Measurements from ENCODE around the gene REEP3.

Gene REEP3

DNA sequence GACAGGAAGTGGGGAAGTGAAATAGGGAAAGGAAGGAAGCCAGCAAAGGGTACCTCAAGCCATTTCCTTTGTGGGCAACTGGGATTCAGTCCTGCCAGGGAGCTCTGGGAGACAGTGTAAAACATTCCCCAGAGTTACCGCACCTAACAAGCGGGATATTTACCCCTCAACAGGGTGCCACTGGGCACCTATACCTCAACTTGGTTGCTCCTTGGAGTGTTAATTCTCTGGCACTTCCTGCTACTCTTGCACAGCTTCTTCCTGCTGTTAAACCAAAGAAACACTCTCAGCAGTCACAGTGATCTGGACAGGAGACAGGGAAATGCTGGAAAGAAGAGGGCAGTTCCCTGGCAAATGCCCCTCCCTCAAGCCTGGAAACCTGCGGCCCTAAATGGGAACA is 151.3 kb downstream of the REEP3 start:
- H3K4me3 ChIP-seq (ENCODE audit: low read depth, low read length), result no peak overlapping the region
- ChIA-PET POLR2A (interaction anchor here (1.5 kb wide), 1 partner anchor 13 kb away, joined by 4 read pairs; no protein-coding TSS in a partner anchor), CTCF (interaction anchor here (1.5 kb wide), 1 partner anchor 35 kb away, joined by 4 read pairs; no protein-coding TSS in a partner anchor)
- H3K36me3 ChIP-seq (ENCODE audit: control insufficient read depth in 2 of 2, insufficient read depth in 1 of 2, low read length in 2 of 2), result no peaks in the 10 kb centered on the region
- H3K9me3 ChIP-seq (ENCODE audit: control insufficient read depth, insufficient read depth, low read depth, low read length), result no peaks in the 10 kb centered on the region
- TF ChIP-seq IKZF3 (tag by site-specific recombination; IDR thresholded peaks at IDR 0.05), result 0 out of 2 replicates have a peak, but pooled peaks have one; percentile 19
- no peak for TF ChIP-seq YY1 (tag by site-specific recombination; IDR thresholded peaks at IDR 0.05)
- TF ChIP-seq ZIC2 (tag by site-specific recombination; IDR thresholded peaks at IDR 0.05), result peak; percentile 63; the same call in 1 of the 2 replicates
- H3K27ac ChIP-seq (ENCODE audit: extremely low read depth, low read depth, low read length), result no peak overlapping the region
- H3K4me1 ChIP-seq (ENCODE audit: control insufficient read depth, insufficient read depth, low read length), result peaks cover 14% of the 10 kb centered on the region

DNA sequence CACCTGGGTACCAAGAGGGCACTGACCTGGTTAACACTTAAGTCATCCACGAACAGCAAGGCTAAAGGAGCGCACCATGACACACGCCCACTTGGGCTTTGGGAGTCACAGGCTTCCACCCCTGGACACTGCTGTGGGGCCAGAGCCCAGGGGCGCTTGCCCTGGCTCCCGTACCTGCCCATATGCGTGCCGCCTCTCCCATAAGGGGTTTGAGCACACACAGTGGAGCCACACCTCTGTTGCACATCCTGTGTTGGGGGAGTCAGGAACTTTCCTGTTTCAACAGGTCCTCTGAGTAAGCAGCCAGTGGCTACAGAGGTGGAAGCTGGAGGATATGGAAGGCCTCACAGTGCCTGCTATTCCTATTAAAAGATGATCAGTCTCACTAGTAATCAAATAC is 152.0 kb downstream of the REEP3 start:
- Histone ChIP-seq H3K36me3 (ENCODE audit: control insufficient read depth in 2 of 2, insufficient read depth in 1 of 2, low read length in 2 of 2) (no peaks in the 10 kb centered on the region), H3K27ac (ENCODE audit: extremely low read depth, low read depth, low read length) (no peak overlapping the region), H3K9me3 (ENCODE audit: control insufficient read depth, insufficient read depth, low read depth, low read length) (no peaks in the 10 kb centered on the region), H3K4me1 (ENCODE audit: control insufficient read depth, insufficient read depth, low read length) (peaks cover 14% of the 10 kb centered on the region), H3K4me3 (ENCODE audit: low read depth, low read length) (no peak overlapping the region)
- ChIA-PET POLR2A (no interaction called here), CTCF (no interaction called here)
- TF ChIP-seq, protein P1, sequence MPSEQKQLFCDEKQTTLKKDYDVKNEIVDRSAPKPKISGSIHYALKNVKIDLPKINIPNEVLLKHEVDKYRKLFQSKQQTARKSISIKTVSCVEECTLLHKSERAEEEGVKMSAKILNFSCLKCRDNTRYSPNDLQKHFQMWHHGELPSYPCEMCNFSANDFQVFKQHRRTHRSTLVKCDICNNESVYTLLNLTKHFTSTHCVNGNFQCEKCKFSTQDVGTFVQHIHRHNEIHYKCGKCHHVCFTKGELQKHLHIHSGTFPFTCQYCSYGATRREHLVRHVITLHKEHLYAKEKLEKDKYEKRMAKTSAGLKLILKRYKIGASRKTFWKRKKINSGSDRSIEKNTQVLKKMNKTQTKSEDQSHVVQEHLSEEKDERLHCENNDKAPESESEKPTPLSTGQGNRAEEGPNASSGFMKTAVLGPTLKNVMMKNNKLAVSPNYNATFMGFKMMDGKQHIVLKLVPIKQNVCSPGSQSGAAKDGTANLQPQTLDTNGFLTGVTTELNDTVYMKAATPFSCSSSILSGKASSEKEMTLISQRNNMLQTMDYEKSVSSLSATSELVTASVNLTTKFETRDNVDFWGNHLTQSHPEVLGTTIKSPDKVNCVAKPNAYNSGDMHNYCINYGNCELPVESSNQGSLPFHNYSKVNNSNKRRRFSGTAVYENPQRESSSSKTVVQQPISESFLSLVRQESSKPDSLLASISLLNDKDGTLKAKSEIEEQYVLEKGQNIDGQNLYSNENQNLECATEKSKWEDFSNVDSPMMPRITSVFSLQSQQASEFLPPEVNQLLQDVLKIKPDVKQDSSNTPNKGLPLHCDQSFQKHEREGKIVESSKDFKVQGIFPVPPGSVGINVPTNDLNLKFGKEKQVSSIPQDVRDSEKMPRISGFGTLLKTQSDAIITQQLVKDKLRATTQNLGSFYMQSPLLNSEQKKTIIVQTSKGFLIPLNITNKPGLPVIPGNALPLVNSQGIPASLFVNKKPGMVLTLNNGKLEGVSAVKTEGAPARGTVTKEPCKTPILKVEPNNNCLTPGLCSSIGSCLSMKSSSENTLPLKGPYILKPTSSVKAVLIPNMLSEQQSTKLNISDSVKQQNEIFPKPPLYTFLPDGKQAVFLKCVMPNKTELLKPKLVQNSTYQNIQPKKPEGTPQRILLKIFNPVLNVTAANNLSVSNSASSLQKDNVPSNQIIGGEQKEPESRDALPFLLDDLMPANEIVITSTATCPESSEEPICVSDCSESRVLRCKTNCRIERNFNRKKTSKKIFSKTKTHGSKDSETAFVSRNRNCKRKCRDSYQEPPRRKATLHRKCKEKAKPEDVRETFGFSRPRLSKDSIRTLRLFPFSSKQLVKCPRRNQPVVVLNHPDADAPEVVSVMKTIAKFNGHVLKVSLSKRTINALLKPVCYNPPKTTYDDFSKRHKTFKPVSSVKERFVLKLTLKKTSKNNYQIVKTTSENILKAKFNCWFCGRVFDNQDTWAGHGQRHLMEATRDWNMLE (tag by site-specific recombination; conservative IDR thresholded peaks at IDR 0.05; ENCODE audit: low read depth), result no peak
- no peak for TF ChIP-seq ZNF623 (tag by site-specific recombination; IDR thresholded peaks at IDR 0.05)
- no peak for TF ChIP-seq YY1 (tag by site-specific recombination; IDR thresholded peaks at IDR 0.05)
- peak; percentile 92 for TF ChIP-seq SCRT2 (tag by site-specific recombination; IDR thresholded peaks at IDR 0.05)
- no peak for TF ChIP-seq ZNF510 (tag by site-specific recombination; IDR thresholded peaks at IDR 0.05; ENCODE audit: insufficient replicate concordance)
- TF ChIP-seq HOXD13 (CRISPR knock-in tag; IDR thresholded peaks at IDR 0.05; ENCODE audit: borderline replicate concordance), result no peak
- TF ChIP-seq ZNF174 (tag by site-specific recombination; IDR thresholded peaks at IDR 0.05), result no peak
- TF ChIP-seq ZNF324 (tag by site-specific recombination; IDR thresholded peaks at IDR 0.05), result no peak
- no peak for TF ChIP-seq ZNF37A (tag by site-specific recombination; IDR thresholded peaks at IDR 0.05)
- TF ChIP-seq SCRT1 (tag by site-specific recombination; IDR thresholded peaks at IDR 0.05; ENCODE audit: borderline replicate concordance), result peak; percentile 85
- TF ChIP-seq ZNF10 (tag by site-specific recombination; IDR thresholded peaks at IDR 0.05), result no peak

DNA sequence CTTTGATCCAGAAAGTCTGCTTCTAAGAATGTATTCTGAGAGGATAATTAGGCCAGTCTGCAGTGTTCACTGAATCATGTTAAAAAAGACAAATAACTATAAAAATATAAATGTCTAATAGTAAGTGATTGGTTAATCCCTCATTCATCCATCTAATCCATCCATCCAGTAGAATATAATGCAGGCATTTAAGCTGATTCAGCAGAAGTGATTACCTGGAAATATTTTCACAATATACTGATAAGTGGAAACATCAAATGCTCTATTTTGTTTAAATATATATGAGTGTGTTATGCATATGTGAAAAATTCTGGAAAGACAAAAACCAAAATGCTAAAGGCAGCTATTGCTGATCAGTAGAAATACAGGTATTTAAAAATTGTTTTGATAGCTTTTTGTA is 152.6 kb downstream of the REEP3 start:
- H3K9me3 ChIP-seq (ENCODE audit: control insufficient read depth, insufficient read depth, low read depth, low read length), result no peaks in the 10 kb centered on the region
- no peaks in the 10 kb centered on the region for H3K36me3 ChIP-seq (ENCODE audit: control insufficient read depth in 2 of 2, insufficient read depth in 1 of 2, low read length in 2 of 2)
- peaks cover 14% of the 10 kb centered on the region for H3K4me1 ChIP-seq (ENCODE audit: control insufficient read depth, insufficient read depth, low read length)
- no peak for TF ChIP-seq ZNF660 (tag by site-specific recombination; IDR thresholded peaks at IDR 0.05)
- TF ChIP-seq, protein P2, sequence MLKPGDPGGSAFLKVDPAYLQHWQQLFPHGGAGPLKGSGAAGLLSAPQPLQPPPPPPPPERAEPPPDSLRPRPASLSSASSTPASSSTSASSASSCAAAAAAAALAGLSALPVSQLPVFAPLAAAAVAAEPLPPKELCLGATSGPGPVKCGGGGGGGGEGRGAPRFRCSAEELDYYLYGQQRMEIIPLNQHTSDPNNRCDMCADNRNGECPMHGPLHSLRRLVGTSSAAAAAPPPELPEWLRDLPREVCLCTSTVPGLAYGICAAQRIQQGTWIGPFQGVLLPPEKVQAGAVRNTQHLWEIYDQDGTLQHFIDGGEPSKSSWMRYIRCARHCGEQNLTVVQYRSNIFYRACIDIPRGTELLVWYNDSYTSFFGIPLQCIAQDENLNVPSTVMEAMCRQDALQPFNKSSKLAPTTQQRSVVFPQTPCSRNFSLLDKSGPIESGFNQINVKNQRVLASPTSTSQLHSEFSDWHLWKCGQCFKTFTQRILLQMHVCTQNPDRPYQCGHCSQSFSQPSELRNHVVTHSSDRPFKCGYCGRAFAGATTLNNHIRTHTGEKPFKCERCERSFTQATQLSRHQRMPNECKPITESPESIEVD (tag by site-specific recombination; IDR thresholded peaks at IDR 0.05), result peak; percentile 5; the same call in 1 of the 2 replicates
- no peak overlapping the region for H3K27ac ChIP-seq (ENCODE audit: extremely low read depth, low read depth, low read length)
- ChIA-PET POLR2A (no interaction called here), CTCF (interaction anchor here (0.6 to 1.5 kb wide), 3 partner anchors 21 to 158 kb away, joined by 3 to 4 read pairs (median 3); no protein-coding TSS in a partner anchor)
- no peak overlapping the region for H3K4me3 ChIP-seq (ENCODE audit: low read depth, low read length)
